Ammon's horn (tissue), 1 donor: ENCODE results near the gene FAF1.
"Not testable (repeated sequence)": the region's sequence is repeated elsewhere in the genome, so short reads cannot be mapped to it uniquely, and the experiment has no call there.

ENCODE experiments used
- DNase-seq: peaks from one replicate; pipeline ENCODE4 v3.0.0-alpha.2; 2016; ENCODE audit warnings: low spot score

The FAF1 gene

GRCh38 chr1:50774759-50775351 lies 185.2 kb downstream of the FAF1 start:
- peak; percentile 69 for DNase-seq

DNA sequence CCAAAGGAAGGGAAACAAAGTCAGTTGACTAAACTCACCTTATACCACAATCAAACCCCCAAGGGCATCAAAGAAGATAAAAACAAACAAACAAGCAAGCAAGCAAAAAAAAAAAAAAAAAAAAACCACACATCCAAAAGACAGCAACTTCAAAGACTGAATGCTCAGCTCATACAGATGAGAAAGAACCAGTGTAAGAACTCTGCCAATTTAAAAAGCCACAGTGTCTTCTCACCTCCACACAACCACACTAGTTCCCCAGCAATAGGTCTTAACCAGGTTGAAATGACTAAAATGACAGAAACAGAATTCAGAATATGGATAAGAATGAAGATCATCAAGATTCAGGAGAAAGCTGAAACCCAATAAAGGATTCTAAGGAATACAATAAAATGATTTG lies 193.4 kb downstream of the FAF1 start:
- no peak for DNase-seq

DNA sequence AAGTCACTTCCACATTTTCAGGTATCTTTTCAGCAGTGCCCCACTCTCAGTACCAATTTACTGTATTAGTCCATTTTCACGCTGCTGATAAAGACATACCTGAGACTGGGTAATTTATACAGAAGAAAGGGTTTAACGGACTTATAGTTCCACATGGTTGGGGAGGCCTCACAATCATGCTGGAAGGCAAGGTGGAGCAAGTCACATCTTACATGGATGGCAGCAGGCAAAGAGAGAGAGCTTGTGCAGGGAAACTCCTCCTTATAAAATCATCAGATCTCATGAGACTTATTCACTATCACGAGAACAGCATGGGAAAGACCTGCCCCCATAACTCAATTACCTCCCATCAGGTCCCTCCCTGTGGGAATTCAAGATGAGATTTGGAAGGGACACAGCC lies 203.5 kb downstream of the FAF1 start:
- not testable (repeated sequence) for DNase-seq

DNA sequence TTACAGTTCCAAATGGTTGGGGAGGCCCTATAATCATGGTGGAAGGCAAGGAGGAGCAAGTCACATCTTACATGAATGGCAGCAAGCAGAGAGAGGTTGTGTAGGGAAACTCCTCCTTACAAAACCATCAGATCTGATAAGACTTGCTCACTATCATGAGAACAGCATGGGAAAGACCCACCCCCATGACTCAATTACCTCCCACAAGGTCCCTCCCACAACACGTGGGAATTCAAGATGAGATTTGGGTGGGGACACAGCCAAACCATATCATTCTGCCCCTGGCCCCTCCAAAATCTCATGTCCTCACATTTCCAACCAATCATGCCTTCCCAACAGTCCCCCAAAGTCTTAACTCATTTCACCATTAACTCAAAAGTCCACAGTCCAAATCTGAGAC lies 205.3 kb downstream of the FAF1 start:
- DNase-seq = not testable (repeated sequence)

GRCh38 chr1:50750021-50750619 lies 209.9 kb downstream of the FAF1 start:
- peak; percentile 61 for DNase-seq

DNA sequence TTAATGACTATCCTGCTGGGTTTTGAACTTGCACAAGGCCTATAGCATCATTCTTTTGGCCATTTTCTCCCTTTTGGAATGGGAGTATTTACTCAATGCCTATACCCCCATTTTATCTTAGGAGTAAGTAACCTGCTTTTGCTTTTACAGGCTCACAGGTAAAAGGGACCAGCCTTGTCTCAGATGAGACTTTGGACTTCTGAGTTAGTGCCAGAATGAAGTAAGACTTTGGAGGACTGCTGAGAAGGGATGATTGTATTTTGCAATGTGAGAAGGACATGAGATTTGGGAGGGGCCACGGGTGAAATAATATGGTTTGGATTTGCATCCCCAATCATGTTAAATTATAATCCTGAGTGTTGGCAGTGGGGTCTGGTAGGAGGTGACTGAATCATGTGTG lies 212.7 kb downstream of the FAF1 start:
- DNase-seq = no peak

- DNase-seq = no peak
These were observed 217.5 kb downstream of the FAF1 start for GRCh38 chr1:50742523-50742922.

DNA sequence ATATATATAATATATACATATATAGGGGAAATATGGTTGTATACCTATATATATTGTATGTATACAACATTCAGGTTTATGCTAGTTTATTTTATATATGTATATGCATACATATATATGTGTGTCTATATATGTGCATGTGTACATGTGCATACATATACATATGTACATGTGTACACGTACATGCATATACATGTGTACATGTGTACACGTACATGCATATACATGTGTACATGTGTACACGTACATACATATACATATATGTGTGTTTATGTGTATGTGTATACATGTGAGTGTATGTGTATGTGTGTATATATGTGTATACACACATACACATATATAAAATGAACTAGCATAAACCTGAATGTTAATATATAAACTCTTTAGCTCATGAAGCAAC lies 220.9 kb downstream of the FAF1 start:
- no peak for DNase-seq

DNA sequence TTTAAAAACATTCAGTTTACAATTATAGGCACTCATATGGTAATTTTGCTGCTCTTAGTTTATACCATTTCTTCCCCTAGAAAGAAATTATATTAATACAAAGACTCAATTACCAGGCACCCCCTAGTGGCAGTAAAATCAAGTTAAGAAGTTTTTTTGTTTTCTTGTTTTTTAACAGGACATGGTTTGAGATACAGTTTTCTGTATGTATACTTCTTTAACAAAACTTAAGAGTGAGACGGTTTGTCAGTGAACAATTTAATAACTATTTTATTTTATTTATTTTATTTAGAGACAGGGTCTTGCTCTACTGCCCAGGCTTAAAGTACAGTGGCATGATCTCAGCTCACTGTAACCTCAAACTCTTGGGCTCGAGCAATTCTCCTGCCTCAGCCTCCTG lies 224.6 kb downstream of the FAF1 start:
- peak; percentile 30 for DNase-seq

DNA sequence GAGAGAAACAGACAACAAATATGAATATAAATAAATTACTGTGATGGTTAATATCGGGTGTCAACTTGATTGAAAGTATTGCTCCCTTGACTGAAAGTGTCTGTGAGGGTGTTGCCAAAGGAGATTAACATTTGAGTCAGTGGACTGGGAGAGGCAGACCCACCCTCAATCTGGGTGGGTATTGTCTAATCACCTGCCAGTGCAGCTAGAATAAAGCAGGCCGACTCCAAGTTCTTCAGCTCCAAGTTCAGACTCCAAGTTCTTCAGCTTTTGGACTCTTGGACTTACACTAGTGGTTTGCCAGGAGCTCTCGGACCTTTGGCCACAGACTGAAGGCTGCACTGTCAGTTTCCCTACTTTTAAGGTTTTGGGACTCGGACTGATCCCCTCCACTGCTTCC lies 232.5 kb downstream of the FAF1 start:
- not testable (repeated sequence) for DNase-seq

DNA sequence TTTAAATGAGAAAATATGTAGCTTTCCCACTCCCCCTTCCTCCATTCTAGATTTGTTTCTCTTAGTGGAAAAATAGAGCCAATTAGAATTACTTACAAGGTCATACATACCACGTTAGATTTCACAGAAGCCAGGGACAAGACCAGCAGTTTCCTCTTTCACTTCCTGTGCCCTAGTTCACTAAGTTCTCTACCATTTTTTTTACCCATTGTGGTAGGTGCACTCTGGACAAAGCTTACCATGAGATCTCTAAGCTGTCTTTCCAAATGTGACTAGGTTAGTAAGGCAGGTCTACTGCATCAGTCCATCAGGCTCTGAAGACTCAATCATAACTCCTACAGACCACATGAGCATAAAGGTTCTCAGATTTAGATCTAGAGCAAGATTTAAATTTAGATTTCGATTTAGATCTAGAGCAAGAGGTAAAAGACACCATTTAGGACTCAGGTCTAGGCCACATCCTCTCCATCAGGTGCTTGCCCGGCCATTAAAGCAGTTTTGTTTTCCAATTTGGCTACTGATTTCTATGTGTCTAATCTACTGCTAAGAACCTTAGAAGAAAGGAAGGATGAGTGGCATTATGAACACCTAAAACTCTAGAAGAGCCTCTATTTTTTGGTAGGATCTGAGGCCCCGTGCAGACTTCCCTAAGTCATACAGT lies 235.3 kb downstream of the FAF1 start:
- DNase-seq = peak; percentile 61

DNA sequence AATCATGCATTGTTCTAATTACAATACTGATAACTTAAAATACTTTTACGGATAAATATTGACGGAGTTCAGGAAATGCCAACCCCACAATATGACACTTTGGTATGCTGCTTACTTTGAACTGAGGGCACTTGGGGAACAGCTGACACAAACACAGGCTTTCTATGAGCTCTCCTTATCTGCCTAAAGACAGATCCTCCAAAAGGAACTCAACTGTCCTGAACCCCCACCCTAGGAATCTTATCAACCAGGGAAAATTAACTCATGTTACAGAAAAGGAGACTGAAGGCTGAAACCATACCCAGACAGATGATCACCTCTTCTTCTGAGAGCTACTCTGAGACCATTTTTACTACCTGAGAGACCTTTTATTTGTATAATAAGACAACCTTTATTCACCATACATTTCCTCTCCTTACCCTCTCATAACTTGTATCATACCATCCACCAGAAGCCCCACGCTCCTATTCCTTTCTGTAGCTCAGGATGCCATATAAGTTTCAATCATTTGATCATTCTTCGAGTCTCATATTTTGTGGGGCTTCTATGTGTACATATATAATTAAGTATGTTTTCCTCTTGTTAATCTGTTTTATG lies 239.5 kb downstream of the FAF1 start:
- DNase-seq = no peak

GRCh38 chr1:50719126-50719525 lies 240.9 kb downstream of the FAF1 start:
- DNase-seq = no peak

- no peak for DNase-seq
These were observed 242.7 kb downstream of the FAF1 start for GRCh38 chr1:50717327-50717726.

DNA sequence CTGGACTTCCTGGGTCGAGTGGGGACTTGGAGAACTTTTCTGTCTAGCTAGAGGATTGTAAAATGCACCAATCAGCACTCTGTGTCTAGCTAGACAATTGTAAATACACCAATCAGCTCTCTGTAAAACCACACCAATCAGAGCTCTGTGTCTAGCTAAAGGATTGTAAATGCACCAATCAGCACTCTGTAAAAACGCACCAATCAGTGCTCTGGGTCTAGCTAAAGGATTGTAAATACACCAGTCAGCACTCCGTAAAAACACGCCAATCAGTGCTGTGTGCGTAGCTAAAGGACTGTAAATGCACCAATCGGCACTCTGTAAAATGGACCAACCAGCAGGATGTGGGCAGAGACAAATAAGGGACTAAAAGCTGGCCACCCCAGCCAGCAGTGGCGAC lies 243.6 kb downstream of the FAF1 start:
- DNase-seq = not testable (repeated sequence)

- DNase-seq = no peak
These were observed 250.0 kb downstream of the FAF1 start for GRCh38 chr1:50710099-50710498.

DNA sequence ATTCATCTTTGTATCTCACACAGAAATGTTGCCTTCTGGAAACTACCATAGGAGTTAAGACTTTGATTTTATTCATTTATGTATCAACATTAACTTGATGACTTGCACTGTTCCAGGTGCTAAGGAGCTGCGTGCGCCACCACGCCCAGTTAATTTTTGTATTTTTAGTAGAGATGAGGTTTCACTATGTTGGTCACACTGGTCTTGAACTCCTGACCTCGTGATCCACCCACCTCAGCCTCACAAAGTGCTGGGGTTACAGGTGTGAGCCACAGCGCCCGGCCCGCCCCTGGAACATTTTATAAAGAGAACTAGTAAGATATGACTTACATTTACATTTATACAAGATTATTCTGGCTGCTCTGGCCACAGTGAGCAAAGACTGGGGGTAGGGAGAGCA lies 252.2 kb downstream of the FAF1 start:
- DNase-seq = no peak

GRCh38 chr1:50705699-50706098 lies 254.4 kb downstream of the FAF1 start:
- DNase-seq = no peak

DNA sequence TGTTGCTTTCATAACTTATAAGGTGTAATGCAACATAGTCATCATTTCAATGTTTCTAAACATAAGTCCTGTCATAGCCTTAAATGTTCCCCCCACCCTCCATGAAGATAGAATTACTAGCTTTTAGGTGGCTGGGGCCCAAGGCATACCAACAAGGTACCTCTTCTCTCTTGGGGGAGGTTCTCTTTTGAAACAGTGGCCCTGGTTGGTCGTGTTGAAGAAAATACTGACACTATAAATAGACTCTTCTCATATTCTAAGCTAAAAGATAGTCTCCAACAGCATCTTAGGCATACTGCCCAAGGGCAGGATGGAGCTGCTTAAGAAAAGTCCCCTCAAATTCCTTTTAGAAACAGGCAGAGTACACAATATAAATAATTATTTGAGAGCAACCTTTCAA lies 255.0 kb downstream of the FAF1 start:
- no peak for DNase-seq

- peak; percentile 72 for DNase-seq
These were observed 255.9 kb downstream of the FAF1 start for GRCh38 chr1:50704126-50704525.

DNA sequence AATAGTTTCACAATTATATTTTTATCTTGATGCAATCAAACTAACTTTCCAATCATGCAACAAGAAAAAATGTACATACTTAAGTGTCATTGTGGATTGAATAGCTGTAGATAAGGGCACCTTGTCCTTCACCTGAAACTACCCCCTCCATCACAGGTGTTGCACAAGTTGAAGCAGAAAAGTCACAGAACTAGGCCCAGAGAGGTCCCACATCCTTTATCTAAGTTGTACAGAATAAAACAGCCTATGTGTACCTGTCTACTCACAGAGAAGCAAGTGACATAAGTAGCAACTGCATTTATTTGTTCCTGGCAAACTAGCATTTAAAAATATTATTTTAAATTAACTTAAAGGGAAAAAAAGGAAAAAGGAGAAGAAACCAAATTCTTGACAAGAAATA lies 256.8 kb downstream of the FAF1 start:
- DNase-seq = no peak

DNA sequence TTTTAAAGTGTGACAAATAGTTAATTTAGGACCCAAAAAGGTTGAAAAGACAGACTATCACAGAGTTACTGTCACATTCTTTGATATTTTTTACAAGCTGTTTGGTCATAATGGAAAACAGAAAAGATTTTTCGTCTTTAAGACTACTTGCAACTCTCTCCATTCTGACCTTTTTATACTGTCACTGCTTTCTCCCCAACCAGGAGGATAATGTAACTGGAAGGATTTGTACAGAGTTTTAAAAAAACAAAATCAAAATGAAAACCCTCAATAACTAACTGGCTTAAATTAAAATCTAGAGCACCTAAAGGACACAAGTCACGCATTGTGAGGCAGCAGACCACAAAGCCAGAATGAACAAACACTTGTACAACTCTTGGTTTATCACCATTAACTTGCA lies 257.7 kb downstream of the FAF1 start:
- DNase-seq = no peak

DNA sequence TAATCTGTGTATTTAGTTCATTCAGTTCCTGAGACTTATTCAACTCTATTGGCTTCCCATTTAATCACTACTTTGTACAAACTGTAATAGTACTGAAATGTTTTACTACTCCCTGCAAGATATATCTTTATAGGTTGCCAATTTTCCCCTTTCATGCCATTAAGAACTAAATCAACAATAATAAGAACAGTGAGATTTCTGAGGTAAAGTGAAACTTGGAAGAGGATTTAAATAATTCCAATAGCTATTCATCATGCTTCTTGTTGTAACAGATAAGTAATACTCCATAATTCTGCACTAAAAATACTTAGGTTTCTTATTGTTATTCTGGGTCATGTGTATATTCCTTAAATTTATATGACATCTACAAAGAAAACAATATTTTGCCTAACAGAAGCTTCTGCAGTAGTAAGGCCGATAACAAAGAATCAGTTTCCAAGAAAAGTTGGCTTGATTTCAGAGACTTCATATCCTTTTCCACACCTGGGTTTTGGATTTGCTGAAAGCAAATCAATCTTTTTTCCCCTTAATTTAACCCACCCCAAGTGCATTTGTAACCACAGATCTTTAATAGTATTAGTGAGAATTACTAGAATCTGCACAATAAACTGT lies 258.3 kb downstream of the FAF1 start:
- DNase-seq = no peak
